Measurements from ENCODE around the gene CKLF. TPM values are rescaled to one million over a fixed set of nuclear protein-coding genes. Genes with fewer than 3 reads are reported as not detected.

CKLF gene
- total and polyA plus RNA-seq, 2 experiments from 2014 or later = 16.6 to 25.6 TPM

GRCh38 chr16:66551788-66552285, 539 bp upstream of the CKLF start:
- peak overlapping the region; percentile 23 for H3K4me3 ChIP-seq
- TF ChIP-seq CTCF (IDR thresholded peaks at IDR 0.05; ENCODE audit: low read depth, low read length) = no peak
- H3K27me3 ChIP-seq = no peaks in the 10 kb centered on the region
- no peaks in the 10 kb centered on the region for H3K9me3 ChIP-seq (ENCODE audit: low read depth)
- H3K4me1 ChIP-seq (ENCODE audit: low read depth) = peaks cover 20% of the 10 kb centered on the region
- peak overlapping the region; percentile 82 for H3K27ac ChIP-seq
- no peaks in the 10 kb centered on the region for H3K36me3 ChIP-seq
- DNase-seq (ENCODE audit: low read depth in 1 of 2, low spot score in 1 of 2) = no peak

- H3K27ac ChIP-seq = no peak overlapping the region
- peaks cover 18% of the 10 kb centered on the region for H3K4me1 ChIP-seq (ENCODE audit: low read depth)
- no peak overlapping the region for H3K4me3 ChIP-seq
- H3K36me3 ChIP-seq = no peaks in the 10 kb centered on the region
- no peak for TF ChIP-seq CTCF (IDR thresholded peaks at IDR 0.05; ENCODE audit: low read depth, low read length)
- no peak for DNase-seq (ENCODE audit: low read depth in 1 of 2, low spot score in 1 of 2)
- no peaks in the 10 kb centered on the region for H3K27me3 ChIP-seq
- no peaks in the 10 kb centered on the region for H3K9me3 ChIP-seq (ENCODE audit: low read depth)
These were observed 847 bp downstream of the CKLF start for GRCh38 chr16:66553223-66553622.

- Histone ChIP-seq H3K27ac (no peak overlapping the region), H3K4me3 (no peak overlapping the region), H3K4me1 (ENCODE audit: low read depth) (peaks cover 10% of the 10 kb centered on the region), H3K36me3 (no peaks in the 10 kb centered on the region), H3K27me3 (no peaks in the 10 kb centered on the region), H3K9me3 (ENCODE audit: low read depth) (no peaks in the 10 kb centered on the region)
- no peak for DNase-seq (ENCODE audit: low read depth in 1 of 2, low spot score in 1 of 2)
- TF ChIP-seq CTCF (IDR thresholded peaks at IDR 0.05; ENCODE audit: low read depth, low read length) = no peak
These were observed 1.6 kb downstream of the CKLF start for GRCh38 chr16:66554021-66554420.

GRCh38 chr16:66554495-66554894, 2.1 kb downstream of the CKLF start:
- H3K27ac ChIP-seq = no peak overlapping the region
- H3K4me1 ChIP-seq (ENCODE audit: low read depth) = peaks cover 7% of the 10 kb centered on the region
- H3K9me3 ChIP-seq (ENCODE audit: low read depth) = no peaks in the 10 kb centered on the region
- no peak for DNase-seq (ENCODE audit: low read depth in 1 of 2, low spot score in 1 of 2)
- no peaks in the 10 kb centered on the region for H3K27me3 ChIP-seq
- no peaks in the 10 kb centered on the region for H3K36me3 ChIP-seq
- no peak overlapping the region for H3K4me3 ChIP-seq
- TF ChIP-seq CTCF (IDR thresholded peaks at IDR 0.05; ENCODE audit: low read depth, low read length) = no peak

- Histone ChIP-seq H3K4me3 (no peak overlapping the region), H3K4me1 (ENCODE audit: low read depth) (peaks cover 5% of the 10 kb centered on the region), H3K9me3 (ENCODE audit: low read depth) (no peaks in the 10 kb centered on the region), H3K27me3 (no peaks in the 10 kb centered on the region), H3K27ac (no peak overlapping the region), H3K36me3 (no peaks in the 10 kb centered on the region)
- TF ChIP-seq CTCF (IDR thresholded peaks at IDR 0.05; ENCODE audit: low read depth, low read length) = no peak
- DNase-seq (ENCODE audit: low read depth in 1 of 2, low spot score in 1 of 2) = no peak
These were observed 7.7 kb downstream of the CKLF start for GRCh38 chr16:66560107-66560506.
